SU-DHL-6 (cell line): Measurements from ENCODE around the gene THNSL1.

Experiments used
- CTCF ChIP-seq: fragments of 200-600 bp; sonication (generic); IDR thresholded peaks from one replicate; pipeline ENCODE4 v1.5.1; 2017; ENCODE audit warnings: antibody characterized with exemption, mild to moderate bottlenecking, low read length, moderate library complexity; ENCODE audit not compliant: insufficient read depth, poor library complexity, severe bottlenecking
- EZH2phosphoT487 ChIP-seq: fragments of 200-600 bp; sonication (generic), shearing (Covaris generic); conservative IDR thresholded peaks from 2 replicates; pipeline ENCODE4 v1.6.1; 2018; ENCODE audit warnings: mild to moderate bottlenecking, antibody characterized with exemption, low read length, moderate library complexity, mixed read lengths

- TF ChIP-seq CTCF (no peak), EZH2phosphoT487 (no peak)
Observed at GRCh38 chr10:24981161-24981710, 35.2 kb upstream of the THNSL1 start.
